HepG2 (cell line): ENCODE data around the gene VSIG2. TPM values are rescaled to one million over a fixed set of nuclear protein-coding genes. Genes with fewer than 3 reads are reported as not detected.

Experiments used
- ATAD3A ChIP-seq: sonication (generic); formaldehyde crosslinking; IDR thresholded peaks from 2 replicates; pipeline ENCODE4 v1.4.0; 2020; ENCODE audit warnings: missing genetic modification reagents
- BORCS8-MEF2B ChIP-seq: sonication (generic); formaldehyde crosslinking; IDR thresholded peaks from 2 replicates; pipeline ENCODE4 v1.8.0; 2022; ENCODE audit warnings: mild to moderate bottlenecking, missing genetic modification reagents
- BRD4 ChIP-seq: sonication (generic); formaldehyde crosslinking; IDR thresholded peaks from 2 replicates; pipeline ENCODE4 v1.4.0; 2020; ENCODE audit warnings: missing genetic modification reagents
- CSRNP1 ChIP-seq: sonication (generic); formaldehyde crosslinking; IDR thresholded peaks from 2 replicates; pipeline ENCODE4 v1.8.1; 2023; ENCODE audit warnings: mild to moderate bottlenecking, missing genetic modification reagents
- GATAD1 ChIP-seq: IDR thresholded peaks from 2 replicates; pipeline ENCODE4 v1.6.1; 2016; ENCODE audit warnings: missing genetic modification reagents, missing compliant biosample characterization
- PRDM10 ChIP-seq: sonication (generic); formaldehyde crosslinking; IDR thresholded peaks from 2 replicates; pipeline ENCODE4 v1.4.0; 2020; ENCODE audit warnings: low read depth, missing genetic modification reagents
- PTBP1 ChIP-seq: fragments of 200-400 bp; formaldehyde crosslinking; IDR thresholded peaks from 2 replicates; pipeline ENCODE4 v1.6.1; 2018; ENCODE audit warnings: low read length, low read depth; ENCODE audit not compliant: poor library complexity, severe bottlenecking
- REXO4 ChIP-seq: sonication (generic); formaldehyde crosslinking; IDR thresholded peaks from 2 replicates; pipeline ENCODE4 v1.8.0; 2022; ENCODE audit warnings: missing genetic modification reagents, mild to moderate bottlenecking, borderline replicate concordance
- RFX5 ChIP-seq: IDR thresholded peaks from 2 replicates; pipeline ENCODE4 v1.6.1; 2011; ENCODE audit warnings: low read depth, low read length, improper control_type of control experiment
- SALL1 ChIP-seq: sonication (generic); formaldehyde crosslinking; IDR thresholded peaks from 2 replicates; pipeline ENCODE4 v1.8.0; 2022; ENCODE audit warnings: mild to moderate bottlenecking, missing genetic modification reagents
- SSRP1 ChIP-seq: IDR thresholded peaks from 2 replicates; pipeline ENCODE4 v1.6.1; 2016; ENCODE audit warnings: control low read depth
- TGIF2 ChIP-seq: IDR thresholded peaks from 2 replicates; pipeline ENCODE4 v1.6.1; 2016; ENCODE audit warnings: control low read depth, missing compliant biosample characterization
- THRA ChIP-seq: sonication (generic); formaldehyde crosslinking; IDR thresholded peaks from 2 replicates; pipeline ENCODE4 v1.4.0; 2020; ENCODE audit warnings: missing genetic modification reagents, borderline replicate concordance
- TP53 ChIP-seq: sonication (generic); formaldehyde crosslinking; conservative IDR thresholded peaks from 2 replicates; pipeline ENCODE4 v1.4.0; 2020; ENCODE audit warnings: missing genetic modification reagents
- ZKSCAN1 ChIP-seq: fragments of 150-350 bp; IDR thresholded peaks from 2 replicates; pipeline ENCODE4 v1.6.1; 2014; ENCODE audit warnings: low read length
- ZNF18 ChIP-seq: sonication (generic); formaldehyde crosslinking; IDR thresholded peaks from 2 replicates; pipeline ENCODE4 v1.8.0; 2022; ENCODE audit warnings: mild to moderate bottlenecking, missing genetic modification reagents; ENCODE audit not compliant: insufficient replicate concordance
- ZNF256 ChIP-seq: sonication (generic); formaldehyde crosslinking; conservative IDR thresholded peaks from 2 replicates; pipeline ENCODE4 v1.4.0; 2020; ENCODE audit warnings: missing genetic modification reagents
- ZNF276 ChIP-seq: sonication (generic); formaldehyde crosslinking; IDR thresholded peaks from 2 replicates; pipeline ENCODE4 v1.4.0; 2020; ENCODE audit warnings: mild to moderate bottlenecking, low read depth, missing genetic modification reagents
- ZNF367 ChIP-seq: sonication (generic); formaldehyde crosslinking; IDR thresholded peaks from 2 replicates; pipeline ENCODE4 v1.4.0; 2020; ENCODE audit warnings: missing genetic modification reagents, borderline replicate concordance
- ZNF83 ChIP-seq: sonication (generic); formaldehyde crosslinking; IDR thresholded peaks from 2 replicates; pipeline ENCODE4 v1.4.0; 2020; ENCODE audit warnings: missing genetic modification reagents, mild to moderate bottlenecking, borderline replicate concordance
- polyA plus RNA-seq, 8 experiments: library from polyadenylated mRNA; depleted of rRNA in 3 of 8; stranded (reverse) in 7 of 8; unstranded in 1 of 8; fragments of >200 nt; fragmentation: Illumina TruSeq in 4 of 8; extraction: Trizol in 4 of 8; gene quantifications; 2 replicates each; pipeline versions ENCODE4 v1.2.1 to v1.2.3, GENCODE V29; 2011 to 2016; ENCODE audit warnings: low read depth in 4 of 8, missing spikeins in 1 of 8, mixed read lengths in 1 of 8; ENCODE audit not compliant: insufficient read depth in 1 of 8
- total RNA-seq, 5 experiments: library from RNA; depleted of rRNA; stranded (reverse); fragments of >200 nt; fragmentation: Illumina TruSeq; extraction: Trizol; gene quantifications; 2 replicates each; pipeline ENCODE4 v1.2.3, GENCODE V29; 2016; ENCODE audit warnings: low read depth in 1 of 5

VSIG2 gene
- total and polyA plus RNA-seq, 2 of the 13 experiments (the other 11 are each of a cell fraction or from before 2014, with no cell fraction given), result 0.80 to 2.7 TPM

- TF ChIP-seq ZNF18 (CRISPR knock-in tag), result no peak
- TF ChIP-seq CSRNP1, result 0 out of 2 replicates have a peak, but pooled peaks have one; percentile 26
- TF ChIP-seq BORCS8-MEF2B (CRISPR knock-in tag), result peak; percentile 82
- no peak for TF ChIP-seq THRA (CRISPR knock-in tag)
- peak; percentile 63; the same call in 1 of the 2 replicates for TF ChIP-seq BRD4
- TF ChIP-seq GATAD1 (CRISPR knock-in tag), result peak; percentile 83
- TF ChIP-seq ZNF256 (CRISPR knock-in tag), result no peak
- TF ChIP-seq SALL1, result peak; percentile 80
- TF ChIP-seq ZNF367 (CRISPR knock-in tag), result no peak
- peak; percentile 99 for TF ChIP-seq ZNF276 (CRISPR knock-in tag)
- TF ChIP-seq ZNF83 (CRISPR knock-in tag), result peak; percentile 76
- no peak for TF ChIP-seq PTBP1
- no peak for TF ChIP-seq RFX5
- TF ChIP-seq ATAD3A (CRISPR knock-in tag), result no peak
- TF ChIP-seq PRDM10, result 0 out of 2 replicates have a peak, but pooled peaks have one; percentile 2
- no peak for TF ChIP-seq ZKSCAN1
- no peak for TF ChIP-seq SSRP1 (CRISPR knock-in tag)
- no peak for TF ChIP-seq TP53
- TF ChIP-seq REXO4 (CRISPR knock-in tag), result 0 out of 2 replicates have a peak, but pooled peaks have one; percentile 57
- no peak for TF ChIP-seq TGIF2
These were observed 48.3 kb upstream of the VSIG2 start, which contains the start of gene MSANTD2 (continued) for GRCh38 chr11:124800226-124800929.
